Activated CD4-positive, alpha-beta T cell treated with anti-CD3 and anti-CD28 coated beads, Interleukin-2, amount 50 U/mL, for 24 hours (primary cell): ENCODE results near the gene TMEM94.
"Not testable (repeated sequence)": the region's sequence is repeated elsewhere in the genome, so short reads cannot be mapped to it uniquely, and the experiment has no call there.

Source experiments
- DNase-seq, 2 donors: peaks; one replicate each; pipeline ENCODE4 v3.0.0-alpha.2; 2020; ENCODE audit warnings: low read depth in 1 of 2, low spot score in 1 of 2

TMEM94 gene

GRCh38 chr17:75476271-75476671 is 19.8 kb downstream of the TMEM94 start:
- no peak for DNase-seq

- DNase-seq = no peak
Observed at GRCh38 chr17:75476752-75477489, 20.5 kb downstream of the TMEM94 start.

- not testable (repeated sequence) for DNase-seq
Observed at GRCh38 chr17:75477490-75477862, 21.0 kb downstream of the TMEM94 start.

GRCh38 chr17:75478508-75478907 is 22.1 kb downstream of the TMEM94 start:
- no peak for DNase-seq

GRCh38 chr17:75480281-75480680 is 23.8 kb downstream of the TMEM94 start:
- DNase-seq = no peak

- no peak for DNase-seq
Observed at GRCh38 chr17:75481194-75482068, 25.0 kb downstream of the TMEM94 start.

- DNase-seq = no peak
Observed at GRCh38 chr17:75482098-75482942, 25.9 kb downstream of the TMEM94 start.

- DNase-seq = no peak
Observed at GRCh38 chr17:75485688-75486087, 29.3 kb downstream of the TMEM94 start.

- no peak for DNase-seq
Observed at GRCh38 chr17:75486151-75486550, 29.7 kb downstream of the TMEM94 start.

GRCh38 chr17:75486951-75487350 is 30.5 kb downstream of the TMEM94 start:
- no peak for DNase-seq

GRCh38 chr17:75487351-75488070 is 31.1 kb downstream of the TMEM94 start:
- peak in 1 of 2 donors; percentile 19 for DNase-seq

GRCh38 chr17:75488693-75489510 is 32.5 kb downstream of the TMEM94 start:
- no peak for DNase-seq

GRCh38 chr17:75489511-75489955 is 33.1 kb downstream of the TMEM94 start:
- DNase-seq = no peak

GRCh38 chr17:75490173-75490743 is 33.8 kb downstream of the TMEM94 start:
- DNase-seq = no peak

- no peak for DNase-seq
Observed at GRCh38 chr17:75490953-75491649, 34.7 kb downstream of the TMEM94 start.

GRCh38 chr17:75491680-75492079 is 35.2 kb downstream of the TMEM94 start:
- DNase-seq = no peak

- no peak for DNase-seq
Observed at GRCh38 chr17:75492555-75493168, 36.2 kb downstream of the TMEM94 start.

- no peak for DNase-seq
Observed at GRCh38 chr17:75493476-75494129, 37.2 kb downstream of the TMEM94 start.
